ENCODE data around the gene MAP7D1.
A peak's percentile ranks its signal among the peaks of the same experiment; 100 is the strongest.

GRCh38 chr1:36150296-36151133, 5.4 kb upstream of the MAP7D1 start:
- TF ChIP-seq CTCF (IDR thresholded peaks at IDR 0.05 in 4 of 5, conservative IDR thresholded peaks at IDR 0.05 in 1 of 5) (no peak), POLR2A (IDR thresholded peaks at IDR 0.05) (peak; percentile 41 to 74)
